ENCODE results near the gene TMEM167A.
"Not testable (repeated sequence)": the region's sequence is repeated elsewhere in the genome, so short reads cannot be mapped to it uniquely, and the experiment has no call there.

The TMEM167A gene

GRCh38 chr5:83093692-83094091, 16.5 kb upstream of the TMEM167A start:
- DNase-seq (ENCODE audit: extremely low spot score, insufficient read length, low read depth): no peak
- no peak for FAIRE-seq

DNA sequence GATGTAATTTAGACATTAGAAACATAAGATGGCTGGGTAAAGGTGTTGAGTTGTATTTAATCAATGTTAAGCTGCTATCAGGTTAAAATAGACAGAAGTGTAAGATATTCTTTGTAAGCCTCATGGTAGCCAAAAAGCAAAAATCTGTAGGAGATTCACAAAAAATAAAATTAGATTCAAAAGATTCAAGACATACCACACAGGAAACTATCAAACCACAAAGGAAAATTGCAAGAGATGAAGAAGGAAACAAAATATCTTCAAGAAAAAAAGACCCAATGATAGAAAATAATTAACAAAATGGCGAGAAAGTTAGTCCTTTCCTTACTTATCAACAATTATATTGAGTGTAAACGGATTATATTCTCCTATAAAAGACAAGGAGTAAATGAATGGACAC, 15.4 kb upstream of the TMEM167A start:
- DNase-seq (ENCODE audit: extremely low spot score, insufficient read length, low read depth): no peak
- FAIRE-seq: no peak

- FAIRE-seq: no peak
- no peak for DNase-seq (ENCODE audit: extremely low spot score, insufficient read length, low read depth)
Observed at GRCh38 chr5:83090169-83090568, 13.0 kb upstream of the TMEM167A start.

DNA sequence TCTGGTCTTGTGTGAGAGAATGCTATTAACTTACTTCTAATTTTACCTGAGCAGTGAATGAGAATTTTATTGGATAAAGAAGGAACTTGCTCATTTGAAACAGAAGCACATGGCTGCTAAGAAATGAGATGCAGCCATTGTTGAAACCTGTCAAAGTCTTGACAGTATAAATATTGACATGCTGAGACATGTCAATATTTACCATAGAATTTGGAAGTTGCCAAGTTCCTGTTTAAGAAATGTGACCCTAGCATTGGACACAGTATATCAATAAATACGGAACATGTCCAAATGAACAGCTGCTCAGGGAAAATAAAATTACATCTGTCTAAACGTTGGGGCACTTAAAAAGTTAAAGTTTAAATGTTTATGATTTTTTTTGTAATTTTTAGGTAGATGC, 7.9 kb upstream of the TMEM167A start:
- FAIRE-seq: no peak

GRCh38 chr5:83084336-83084735, 7.1 kb upstream of the TMEM167A start:
- no peak for DNase-seq (ENCODE audit: extremely low spot score, insufficient read length, low read depth)

More for the DNA sequence above, 7.9 kb upstream of the TMEM167A start:
- no peak for DNase-seq (ENCODE audit: extremely low spot score, insufficient read length, low read depth)

GRCh38 chr5:83082750-83083149, 5.6 kb upstream of the TMEM167A start:
- DNase-seq (ENCODE audit: extremely low spot score, insufficient read length, low read depth): no peak
- no peak for FAIRE-seq

More at GRCh38 chr5:83084336-83084735, 7.1 kb upstream of the TMEM167A start:
- no peak for FAIRE-seq

GRCh38 chr5:83077662-83078261, 568 bp upstream of the TMEM167A start:
- FAIRE-seq (no peak), DNase-seq (ENCODE audit: extremely low spot score, insufficient read length, low read depth) (no peak)

- FAIRE-seq (no peak), DNase-seq (ENCODE audit: extremely low spot score, insufficient read length, low read depth) (no peak)
Observed at GRCh38 chr5:83072966-83073365, 4.2 kb downstream of the TMEM167A start.

DNA sequence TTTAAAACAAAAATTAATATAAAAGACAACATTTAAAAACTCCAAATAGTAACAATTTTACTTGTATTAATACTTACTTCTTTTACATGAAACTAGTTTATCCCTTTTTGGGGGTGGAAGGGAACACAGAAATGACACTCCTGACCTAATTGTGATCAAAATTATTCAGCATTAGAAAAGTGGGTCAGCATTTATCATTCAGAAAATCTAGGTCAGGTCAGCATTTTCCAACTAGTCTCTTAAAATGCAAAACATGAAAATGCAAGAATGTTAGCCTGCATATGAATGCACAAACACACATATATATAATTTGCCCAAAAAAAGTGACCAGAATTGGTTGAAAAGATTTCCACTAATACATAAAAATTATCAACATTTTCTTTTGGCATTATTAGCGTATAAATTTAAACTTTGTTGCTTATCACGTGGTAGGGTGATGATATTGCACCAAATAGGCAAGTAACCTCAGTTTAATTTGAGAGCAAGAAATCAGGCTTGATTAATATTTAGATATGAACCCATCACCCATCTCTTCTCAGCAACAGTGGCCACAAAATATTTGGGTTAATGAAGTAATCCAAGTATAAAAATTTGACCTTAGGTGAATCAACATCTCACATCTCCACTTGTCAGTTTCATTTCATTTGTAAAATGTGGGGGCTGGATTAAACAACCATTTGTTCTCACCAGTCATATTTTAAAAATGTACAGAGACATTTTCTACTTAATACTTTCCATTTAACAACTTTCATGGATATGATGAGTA, 5.7 kb downstream of the TMEM167A start:
- FAIRE-seq (no peak), DNase-seq (ENCODE audit: extremely low spot score, insufficient read length, low read depth) (no peak)

GRCh38 chr5:83069096-83069799, 7.9 kb downstream of the TMEM167A start:
- DNase-seq (ENCODE audit: extremely low spot score, insufficient read length, low read depth) (no peak), FAIRE-seq (no peak)

DNA sequence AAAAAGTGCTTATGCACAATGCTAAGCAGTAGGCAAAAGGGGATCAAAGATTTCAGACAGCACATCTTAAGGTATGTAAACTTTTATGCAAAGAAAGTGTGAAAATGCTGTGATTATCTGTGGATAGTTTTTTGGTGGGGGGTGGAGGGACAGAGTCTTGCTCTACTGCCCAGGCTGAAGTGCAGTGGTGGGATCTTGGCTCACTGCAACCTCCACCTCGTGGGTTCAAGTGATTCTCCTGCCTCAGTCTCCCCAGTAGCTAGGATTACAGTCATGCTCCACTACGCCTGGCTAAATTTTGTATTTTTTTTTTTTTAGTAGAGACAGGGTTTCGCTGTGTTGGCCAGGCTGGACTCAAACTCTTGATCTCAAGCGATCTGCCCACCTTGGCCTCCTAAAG, 9.8 kb downstream of the TMEM167A start:
- FAIRE-seq; DNase-seq (ENCODE audit: extremely low spot score, insufficient read length, low read depth): not testable (repeated sequence)

DNA sequence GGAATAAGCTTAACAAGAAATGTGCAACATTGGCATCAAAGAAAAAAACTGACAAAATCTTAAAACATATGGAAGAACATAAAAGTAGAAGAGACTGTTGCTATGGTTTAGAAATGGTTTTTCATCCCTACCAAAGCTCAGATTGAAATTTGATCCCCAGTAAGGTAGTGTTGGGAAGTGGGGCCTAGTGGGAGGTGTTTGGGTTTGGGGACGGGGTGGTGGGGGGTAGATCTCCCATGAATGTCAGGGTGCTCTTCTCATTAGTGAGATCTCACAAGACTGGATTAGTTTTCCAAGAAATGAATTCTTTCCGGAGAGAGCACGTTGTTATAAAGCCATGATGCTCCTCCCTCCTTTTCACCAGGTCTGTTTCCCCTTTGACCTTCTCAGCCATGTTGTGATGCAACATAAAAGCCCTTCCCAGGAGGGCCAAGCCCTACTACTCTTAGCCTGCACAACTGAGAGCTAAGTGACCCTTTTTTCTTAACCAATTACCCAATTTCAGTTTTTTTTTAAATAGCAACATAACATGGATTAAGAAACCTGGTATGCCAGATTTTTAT, 10.6 kb downstream of the TMEM167A start:
- FAIRE-seq (no peak), DNase-seq (ENCODE audit: extremely low spot score, insufficient read length, low read depth) (no peak)

GRCh38 chr5:83059341-83059740, 17.9 kb downstream of the TMEM167A start:
- FAIRE-seq (no peak), DNase-seq (ENCODE audit: extremely low spot score, insufficient read length, low read depth) (no peak)

DNA sequence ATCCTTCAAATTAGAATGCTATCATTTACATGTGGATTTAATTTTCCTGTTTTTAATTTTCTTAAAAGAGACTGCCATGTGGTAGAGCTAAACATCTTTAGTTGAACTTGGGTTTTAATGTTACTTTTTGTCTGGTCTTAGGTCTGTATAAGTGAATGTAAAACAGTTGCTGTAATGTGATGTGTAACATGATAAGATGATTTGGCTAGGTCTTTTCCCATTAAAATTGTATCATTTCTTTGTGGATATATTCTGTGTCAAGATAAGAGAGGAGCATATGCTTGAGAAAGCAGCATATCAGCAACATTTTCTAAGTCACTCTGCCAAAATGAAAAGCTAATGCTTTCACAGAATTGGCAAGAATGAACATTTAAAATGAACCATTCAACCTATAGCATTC, 18.5 kb downstream of the TMEM167A start:
- DNase-seq (ENCODE audit: extremely low spot score, insufficient read length, low read depth) (no peak), FAIRE-seq (peak; percentile 41)

- FAIRE-seq (no peak), DNase-seq (ENCODE audit: extremely low spot score, insufficient read length, low read depth) (no peak)
Observed at GRCh38 chr5:83055166-83055565, 22.0 kb downstream of the TMEM167A start.

GRCh38 chr5:83050723-83051340, 26.4 kb downstream of the TMEM167A start:
- FAIRE-seq (no peak), DNase-seq (ENCODE audit: extremely low spot score, insufficient read length, low read depth) (no peak)

DNA sequence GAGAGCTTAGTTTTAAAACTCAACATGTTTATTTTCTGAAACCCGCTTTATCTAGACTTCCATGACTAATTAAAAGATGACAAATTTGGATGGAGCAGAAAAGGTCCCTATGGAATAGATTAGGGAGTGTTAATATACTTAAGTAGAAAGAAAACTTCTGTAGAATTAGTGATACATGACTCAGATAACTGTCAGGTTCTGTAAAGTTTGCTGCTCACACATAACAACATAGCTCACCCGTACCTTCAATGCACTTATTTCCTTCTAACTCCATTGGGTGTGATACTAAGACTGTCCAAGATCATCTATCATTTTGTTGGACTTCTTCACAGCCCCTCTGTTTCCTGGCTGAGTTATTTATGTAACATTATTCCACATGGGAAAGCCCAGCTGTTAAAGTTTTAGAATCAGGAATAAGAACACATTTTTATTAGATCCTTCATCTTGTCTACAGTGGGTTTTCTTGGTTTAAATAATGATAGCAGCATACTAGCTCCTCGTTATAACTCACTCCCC, 27.8 kb downstream of the TMEM167A start:
- DNase-seq (ENCODE audit: extremely low spot score, insufficient read length, low read depth): no peak
- no peak for FAIRE-seq

GRCh38 chr5:83048811-83049210, 28.4 kb downstream of the TMEM167A start:
- FAIRE-seq: no peak

GRCh38 chr5:83048277-83048676, 28.9 kb downstream of the TMEM167A start:
- DNase-seq (ENCODE audit: extremely low spot score, insufficient read length, low read depth): no peak

More at GRCh38 chr5:83048811-83049210, 28.4 kb downstream of the TMEM167A start:
- DNase-seq (ENCODE audit: extremely low spot score, insufficient read length, low read depth): no peak

DNA sequence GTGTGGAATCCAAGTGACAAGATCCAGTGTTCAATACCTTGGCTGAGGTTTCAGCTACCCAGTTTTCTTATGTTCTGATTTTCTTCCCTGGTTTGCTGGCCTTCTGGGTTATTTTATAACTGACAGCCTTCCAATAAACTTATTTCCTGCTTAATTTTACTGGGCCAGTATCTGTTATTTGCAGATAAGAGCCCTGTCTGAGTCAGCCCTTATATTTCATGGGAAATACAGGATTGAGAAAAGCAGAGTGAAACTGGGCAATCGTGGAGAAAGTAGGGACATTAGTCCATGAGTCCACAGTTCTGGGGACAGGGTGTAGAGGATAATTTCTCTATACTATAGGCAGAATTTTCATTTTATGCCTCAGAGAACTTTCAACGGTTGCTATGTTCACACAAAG, 32.3 kb downstream of the TMEM167A start:
- no peak for DNase-seq (ENCODE audit: extremely low spot score, insufficient read length, low read depth)
- FAIRE-seq: no peak

More at GRCh38 chr5:83048277-83048676, 28.9 kb downstream of the TMEM167A start:
- no peak for FAIRE-seq
